ENCODE measurements around the gene FBXO17.

DNA sequence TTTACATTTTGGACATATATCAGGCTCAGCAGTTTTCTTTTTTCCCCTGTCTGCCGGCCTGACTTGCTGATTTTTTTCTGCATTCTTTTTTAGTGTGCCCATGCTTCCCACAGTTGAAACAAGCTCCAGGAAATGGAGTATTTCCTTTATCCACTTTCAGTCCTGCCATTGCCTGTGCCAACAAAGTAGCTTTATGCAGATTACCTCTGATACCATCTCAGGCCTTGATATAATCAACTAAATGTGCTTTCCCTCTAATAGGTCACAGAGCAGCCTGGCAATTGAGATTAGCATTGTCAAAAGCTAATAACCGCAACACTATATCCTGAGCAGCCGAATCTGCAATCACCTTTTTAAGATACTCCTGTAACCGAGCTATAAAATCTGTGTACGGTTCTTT, 35.6 kb downstream of the FBXO17 start:
- no peak for TF ChIP-seq POLR2A (IDR thresholded peaks at IDR 0.05)
- no peak for TF ChIP-seq POLR2AphosphoS5 (IDR thresholded peaks at IDR 0.05)
- TF ChIP-seq, protein P1, sequence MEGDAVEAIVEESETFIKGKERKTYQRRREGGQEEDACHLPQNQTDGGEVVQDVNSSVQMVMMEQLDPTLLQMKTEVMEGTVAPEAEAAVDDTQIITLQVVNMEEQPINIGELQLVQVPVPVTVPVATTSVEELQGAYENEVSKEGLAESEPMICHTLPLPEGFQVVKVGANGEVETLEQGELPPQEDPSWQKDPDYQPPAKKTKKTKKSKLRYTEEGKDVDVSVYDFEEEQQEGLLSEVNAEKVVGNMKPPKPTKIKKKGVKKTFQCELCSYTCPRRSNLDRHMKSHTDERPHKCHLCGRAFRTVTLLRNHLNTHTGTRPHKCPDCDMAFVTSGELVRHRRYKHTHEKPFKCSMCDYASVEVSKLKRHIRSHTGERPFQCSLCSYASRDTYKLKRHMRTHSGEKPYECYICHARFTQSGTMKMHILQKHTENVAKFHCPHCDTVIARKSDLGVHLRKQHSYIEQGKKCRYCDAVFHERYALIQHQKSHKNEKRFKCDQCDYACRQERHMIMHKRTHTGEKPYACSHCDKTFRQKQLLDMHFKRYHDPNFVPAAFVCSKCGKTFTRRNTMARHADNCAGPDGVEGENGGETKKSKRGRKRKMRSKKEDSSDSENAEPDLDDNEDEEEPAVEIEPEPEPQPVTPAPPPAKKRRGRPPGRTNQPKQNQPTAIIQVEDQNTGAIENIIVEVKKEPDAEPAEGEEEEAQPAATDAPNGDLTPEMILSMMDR (IDR thresholded peaks at IDR 0.05), result no peak

Data from upper lobe of left lung (tissue), 4 donors.